Endometrial microvascular endothelial cells (primary cell): ENCODE results near the gene GRIK3. TPM values are rescaled to one million over a fixed set of nuclear protein-coding genes. Genes with fewer than 3 reads are reported as not detected.

Source experiments
- in situ Hi-C: cut with HindIII; loops from 2 replicates; pipeline ENCODE4 v1.10.0; 2017; ENCODE audit warnings: low sequenced_read_pairs, low pct_unique_long_range_greater_than_20kb; ENCODE audit errors: inconsistent ontology term
- total RNA-seq: library from RNA; depleted of rRNA; stranded (reverse); fragments of >200 nt; gene quantifications from one replicate; pipeline ENCODE4 v1.2.3, GENCODE V29; 2015; ENCODE audit errors: inconsistent ontology term

GRIK3 gene
- total RNA-seq, 1 donor from 2014 or later, result not detected

DNA sequence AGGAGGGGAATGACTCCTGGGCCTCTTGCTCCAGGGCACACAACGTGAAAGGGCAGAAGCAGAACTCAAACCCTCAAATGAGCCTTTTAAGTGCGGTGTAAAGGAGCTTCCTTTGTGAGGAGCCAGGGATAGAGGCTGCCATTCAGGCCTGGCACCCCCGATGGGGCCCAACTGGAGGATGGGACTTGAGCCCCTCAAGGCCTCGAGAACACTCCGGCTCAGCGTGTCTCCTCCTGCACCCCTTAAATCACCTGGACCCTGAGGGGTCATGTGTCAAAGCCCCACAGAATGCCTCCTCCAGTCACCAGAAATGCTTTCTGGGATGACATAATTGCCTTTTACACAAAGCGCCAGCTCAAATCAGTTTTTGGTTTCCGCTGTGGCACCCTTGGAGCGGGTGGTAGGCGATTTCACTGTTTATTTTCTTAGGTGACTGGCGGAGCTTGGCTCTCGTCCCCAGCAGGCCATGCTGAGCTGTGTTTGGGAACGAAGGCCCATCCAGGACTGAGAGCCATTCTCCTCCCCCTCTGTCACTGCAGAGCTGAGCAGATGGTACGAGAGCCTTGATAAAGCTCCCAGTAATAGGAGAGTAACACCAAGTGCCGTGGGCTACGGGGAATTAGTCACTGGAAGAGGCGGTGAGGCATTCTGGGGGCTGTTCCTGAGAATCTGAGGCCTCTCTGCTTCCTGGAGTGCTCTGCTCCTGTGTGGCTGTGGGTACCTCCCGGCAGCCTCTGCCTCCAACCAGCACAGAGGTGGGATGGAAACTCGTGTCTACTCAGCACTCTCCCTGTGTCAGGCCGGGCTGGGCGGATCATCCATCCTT, 163.0 kb downstream of the GRIK3 start:
- in situ Hi-C loops, result no loop called here

DNA sequence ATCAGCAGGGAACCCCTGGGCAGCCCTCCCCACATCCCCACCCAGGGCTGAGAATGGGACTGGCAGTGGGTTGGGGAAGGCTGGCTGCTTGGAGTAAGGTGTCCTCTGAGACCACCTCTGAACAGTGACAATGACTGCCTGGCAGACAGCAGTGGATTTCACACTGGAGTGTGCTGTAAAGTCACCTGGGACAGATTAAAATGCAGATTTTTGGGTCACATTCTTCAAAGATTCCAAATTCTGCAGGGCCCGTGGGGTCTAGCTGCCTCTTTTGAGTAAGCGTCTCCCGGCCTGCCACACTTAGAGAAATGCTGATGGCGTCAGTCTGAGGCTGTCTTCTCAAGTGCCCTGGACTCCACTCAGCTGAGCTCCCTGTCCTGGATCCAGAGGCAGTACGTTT, 164.5 kb downstream of the GRIK3 start:
- in situ Hi-C loops, result no loop called here

DNA sequence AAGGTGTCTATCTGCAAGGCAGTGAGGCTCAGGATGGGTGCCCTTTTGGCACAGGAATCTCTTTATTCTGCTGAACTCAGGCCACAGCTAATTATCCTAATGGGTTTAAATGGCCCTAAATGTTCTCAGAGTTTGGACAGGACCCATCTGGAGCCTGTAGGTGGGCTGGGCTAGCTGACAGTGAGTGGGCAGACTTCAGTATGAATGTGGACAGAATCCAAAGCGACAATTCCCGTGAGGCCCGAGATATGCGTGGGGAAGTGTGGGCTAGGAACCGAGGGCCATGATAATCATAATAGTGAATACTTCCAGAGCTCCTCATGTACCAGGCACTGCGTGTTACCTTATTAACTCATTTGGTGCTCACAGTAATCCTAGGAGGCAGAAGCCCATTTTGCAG, 165.3 kb downstream of the GRIK3 start:
- in situ Hi-C loops, result no loop called here

DNA sequence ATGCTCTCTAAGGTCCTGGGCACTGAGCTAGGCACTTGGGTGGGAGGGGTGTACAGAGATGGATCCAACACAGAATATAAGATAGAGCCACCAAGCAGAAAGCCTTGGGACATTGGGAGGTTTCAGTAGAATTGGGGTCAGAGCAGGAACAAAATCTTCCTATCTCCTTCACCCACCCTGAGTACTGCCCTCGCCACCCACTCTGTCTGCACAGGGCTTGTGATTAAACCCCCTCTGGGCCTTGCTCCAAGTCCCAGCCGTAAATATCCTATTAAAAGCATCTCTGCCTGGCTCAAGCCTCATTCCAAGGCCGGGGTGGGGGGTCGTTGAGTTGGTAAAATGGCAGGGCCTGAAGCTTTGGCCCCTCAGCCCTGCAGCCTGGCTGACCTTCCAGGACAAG, 166.7 kb downstream of the GRIK3 start:
- in situ Hi-C loops, result no loop called here

DNA sequence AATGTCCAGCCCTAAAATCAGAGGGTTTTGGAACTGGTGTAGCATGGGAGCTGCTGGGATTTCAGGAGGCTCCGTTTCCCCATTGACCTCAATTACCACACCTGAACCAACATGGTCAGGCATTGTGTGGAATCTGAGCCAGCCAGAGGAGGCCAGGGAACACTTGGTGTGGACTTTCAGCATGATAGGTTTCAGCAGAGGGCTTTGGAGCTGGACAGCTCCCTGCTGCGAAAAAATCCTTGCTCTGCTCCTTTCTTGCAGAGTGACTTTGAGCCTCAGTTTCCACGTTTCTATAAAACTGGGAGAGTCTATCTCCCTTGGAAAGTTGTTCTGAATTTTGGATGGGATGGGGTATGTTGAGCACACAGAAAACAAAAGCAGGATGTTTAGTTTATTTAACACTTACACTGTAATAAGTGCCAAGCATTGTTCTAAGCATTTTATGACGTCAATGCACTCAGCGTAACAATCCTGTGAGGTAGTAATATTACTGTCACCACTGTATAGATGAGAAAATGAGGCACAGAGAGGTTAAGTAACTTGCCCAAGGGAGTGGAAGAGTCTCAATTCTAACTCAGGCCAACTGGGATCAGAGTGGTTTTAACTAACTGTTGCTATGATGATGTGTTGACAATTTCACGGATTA, 168.0 kb downstream of the GRIK3 start:
- in situ Hi-C loops, result no loop called here

DNA sequence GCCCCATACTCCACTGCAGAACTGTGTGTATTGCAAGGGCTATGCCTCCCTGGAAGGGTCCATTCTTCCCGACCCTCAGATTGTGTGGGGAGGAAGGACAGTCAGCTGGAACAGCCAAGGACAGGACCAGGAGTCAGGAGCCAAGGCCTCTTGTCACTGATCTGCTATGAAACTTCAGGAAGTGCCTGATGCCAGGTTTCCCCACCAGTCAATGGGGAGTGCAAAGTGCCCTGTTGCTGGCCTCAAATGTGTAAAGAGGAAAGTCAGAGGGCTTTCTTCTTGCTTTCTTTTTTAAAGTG, 168.8 kb downstream of the GRIK3 start:
- in situ Hi-C loops, result no loop called here

DNA sequence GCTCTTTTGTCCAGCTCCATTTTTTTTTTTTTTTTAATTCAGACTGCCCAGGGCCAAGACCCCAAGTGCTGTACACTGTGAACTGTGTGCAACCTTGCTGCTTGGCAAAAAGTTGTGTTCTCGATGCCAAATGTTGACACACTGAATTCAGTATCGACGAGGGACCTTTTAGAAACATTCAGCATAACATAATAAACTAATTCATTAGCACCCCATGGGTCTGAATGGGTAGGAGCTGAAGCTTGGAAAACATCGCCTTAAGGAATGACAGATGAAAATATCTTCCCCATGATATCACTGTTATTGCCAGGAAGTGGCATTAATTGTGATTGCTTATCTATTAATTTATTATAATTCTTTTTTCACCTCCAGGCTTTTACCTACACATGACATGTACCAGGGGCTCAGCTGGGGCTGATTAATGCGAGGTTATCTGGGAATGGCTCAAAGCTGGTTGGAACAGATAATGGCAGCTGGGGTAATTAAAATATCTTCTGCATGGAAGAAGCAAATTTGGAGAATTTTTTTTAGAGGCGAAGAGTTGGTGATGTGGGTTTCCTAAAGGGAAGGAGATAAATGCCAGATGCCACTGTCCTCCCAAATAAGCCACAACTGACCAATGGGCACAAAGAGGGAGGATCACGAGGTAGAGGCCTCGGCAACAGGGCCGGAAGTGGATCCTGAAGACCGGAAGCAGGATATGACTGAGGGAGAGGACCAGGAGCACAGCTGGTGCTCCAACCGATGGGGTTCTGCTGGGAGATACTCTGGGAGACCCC, 169.3 kb downstream of the GRIK3 start:
- in situ Hi-C loops, result no loop called here

DNA sequence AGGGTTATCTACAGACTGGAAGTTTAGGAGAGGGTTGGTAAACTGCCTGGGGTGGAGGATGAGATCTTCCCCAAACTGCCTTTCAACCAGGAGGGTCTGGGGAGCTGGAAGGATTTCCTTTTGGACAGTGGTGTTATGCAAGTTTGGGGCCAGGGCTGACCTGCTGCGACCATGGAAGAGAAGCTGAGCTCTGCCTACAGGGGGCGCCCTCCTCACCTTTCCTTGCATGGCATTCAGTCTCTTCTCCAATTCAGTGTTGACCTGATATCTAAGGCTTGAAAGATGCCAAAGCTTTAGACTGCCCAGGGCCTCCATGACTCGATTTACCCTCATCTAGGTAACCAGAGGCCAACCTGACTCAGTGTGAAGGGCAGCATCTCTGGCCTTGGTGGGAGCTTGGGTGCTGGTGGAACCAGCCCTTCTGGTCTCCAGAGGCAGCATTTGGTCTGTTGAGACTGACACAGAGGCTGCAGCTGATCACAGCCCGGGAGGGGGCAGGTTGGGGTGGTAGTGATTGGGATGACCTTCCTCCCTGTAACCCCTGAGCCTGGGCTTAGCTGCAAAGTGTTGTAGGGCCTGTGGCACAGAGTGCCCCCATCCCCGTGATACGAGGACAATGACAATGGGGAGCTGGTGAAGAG, 170.0 kb downstream of the GRIK3 start:
- in situ Hi-C loops, result no loop called here

DNA sequence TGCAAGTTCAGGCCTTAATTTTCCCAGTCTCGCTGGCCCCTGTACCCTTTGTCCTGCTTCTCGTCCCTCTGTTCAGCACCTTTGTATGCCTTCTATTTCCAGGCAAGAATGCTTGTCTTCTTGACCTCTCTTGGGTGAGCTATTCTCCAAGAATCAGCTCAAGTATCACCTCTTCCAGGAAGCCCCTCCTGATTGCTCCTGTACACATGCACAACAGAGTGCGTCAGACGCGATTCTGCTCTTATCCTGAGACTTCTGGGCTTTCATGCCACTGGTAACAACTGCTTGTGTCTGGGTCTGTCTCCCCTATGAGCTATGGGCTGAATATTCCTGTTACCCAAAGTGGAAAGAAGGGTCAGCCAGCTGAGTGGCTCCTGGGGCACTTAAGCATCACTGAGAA, 170.8 kb downstream of the GRIK3 start:
- in situ Hi-C loops, result no loop called here

DNA sequence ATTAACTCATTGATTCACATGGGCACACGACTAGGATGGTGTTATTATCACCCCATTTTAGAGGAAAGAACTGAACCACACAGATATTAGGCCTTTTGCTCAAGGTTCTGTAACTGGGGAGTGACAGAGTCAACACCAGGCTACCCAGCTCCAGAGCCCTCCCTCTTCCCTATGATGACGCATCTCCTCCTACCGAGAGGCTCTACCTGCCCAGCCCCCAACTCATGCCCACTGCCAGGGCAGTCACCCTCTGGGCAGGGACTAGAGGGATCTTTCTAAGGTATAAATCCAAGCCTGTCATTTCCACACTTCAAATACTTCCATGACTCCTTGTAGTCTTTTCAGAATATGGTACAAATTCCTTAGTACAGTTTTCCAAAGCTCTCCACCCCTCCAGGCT, 171.3 kb downstream of the GRIK3 start:
- in situ Hi-C loops, result no loop called here

DNA sequence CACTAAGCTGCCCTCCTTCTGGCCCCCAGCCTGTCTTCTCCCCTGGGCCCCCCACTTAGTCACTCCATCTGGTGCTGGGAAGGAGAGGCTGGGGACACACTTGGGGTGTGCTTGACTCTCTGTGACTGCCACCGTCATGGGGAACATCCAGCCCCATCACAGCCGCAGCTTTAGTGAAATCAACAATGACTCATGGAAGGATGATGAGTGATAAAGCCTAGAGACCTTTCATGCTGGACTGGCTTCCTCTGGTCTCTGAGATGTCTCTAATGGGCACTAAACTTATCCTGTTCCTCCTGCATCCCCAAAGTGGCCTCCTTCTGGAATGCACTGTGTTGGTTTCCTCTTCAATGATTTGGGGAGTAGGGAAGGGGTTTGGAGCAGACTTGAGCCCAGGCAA, 172.9 kb downstream of the GRIK3 start:
- in situ Hi-C loops, result no loop called here

DNA sequence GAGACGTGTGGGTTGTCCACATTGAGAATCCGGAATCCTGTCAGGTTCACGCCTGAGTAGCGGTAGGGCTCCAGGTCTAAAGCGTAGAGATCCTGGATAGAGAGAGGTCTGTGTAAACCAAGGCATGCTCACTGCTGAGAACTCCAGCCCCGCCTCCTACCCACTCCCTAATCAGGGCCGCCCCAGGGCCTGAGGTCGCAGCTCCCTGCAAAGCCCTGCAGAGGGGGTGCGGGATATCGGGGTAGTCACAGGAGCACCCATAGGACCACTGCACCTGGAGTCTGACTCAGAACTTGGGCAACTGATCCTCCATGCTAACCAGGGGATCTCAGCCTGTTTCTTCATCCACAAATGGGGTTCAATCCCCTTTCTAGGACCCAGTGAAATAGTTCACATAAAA, 174.4 kb downstream of the GRIK3 start:
- in situ Hi-C loops, result no loop called here

DNA sequence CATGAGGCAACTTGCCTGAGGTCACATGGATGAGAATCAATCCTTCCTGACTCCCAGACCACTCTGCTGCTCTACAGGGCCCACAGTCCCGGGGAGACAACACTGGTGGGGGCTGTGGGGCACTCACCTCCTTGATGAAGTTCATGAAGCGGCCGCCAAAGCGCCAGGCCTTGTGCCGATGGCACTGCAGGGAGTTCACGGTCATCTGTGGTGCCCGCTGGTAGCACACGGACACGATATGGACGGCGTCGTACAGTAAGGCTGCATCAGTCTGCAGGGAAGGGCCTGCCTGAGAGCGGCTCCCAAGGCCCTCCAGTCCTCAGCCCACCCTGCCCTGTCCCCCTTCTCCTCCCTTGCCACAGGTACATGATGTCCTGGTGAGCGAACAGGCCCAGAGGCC, 175.3 kb downstream of the GRIK3 start:
- in situ Hi-C loops, result no loop called here

DNA sequence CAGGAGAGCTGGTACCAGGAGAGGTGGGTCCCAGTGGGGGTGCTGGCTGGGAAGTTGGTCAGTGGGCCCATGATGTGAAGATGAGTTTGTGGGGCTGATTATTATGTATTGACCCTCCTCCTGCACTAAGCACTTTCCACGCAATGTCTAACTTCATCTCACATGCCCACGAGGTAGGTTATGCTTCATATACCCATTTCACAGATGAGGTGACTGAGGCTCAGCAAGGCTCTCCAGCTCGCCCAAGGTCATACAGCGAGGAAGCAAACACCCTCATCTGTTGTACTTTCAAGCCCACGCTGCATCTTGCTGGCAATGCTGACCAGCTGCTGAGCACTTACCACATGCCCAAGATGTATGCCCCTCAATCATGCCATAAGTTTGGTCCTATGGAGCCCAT, 175.8 kb downstream of the GRIK3 start:
- in situ Hi-C loops, result no loop called here

DNA sequence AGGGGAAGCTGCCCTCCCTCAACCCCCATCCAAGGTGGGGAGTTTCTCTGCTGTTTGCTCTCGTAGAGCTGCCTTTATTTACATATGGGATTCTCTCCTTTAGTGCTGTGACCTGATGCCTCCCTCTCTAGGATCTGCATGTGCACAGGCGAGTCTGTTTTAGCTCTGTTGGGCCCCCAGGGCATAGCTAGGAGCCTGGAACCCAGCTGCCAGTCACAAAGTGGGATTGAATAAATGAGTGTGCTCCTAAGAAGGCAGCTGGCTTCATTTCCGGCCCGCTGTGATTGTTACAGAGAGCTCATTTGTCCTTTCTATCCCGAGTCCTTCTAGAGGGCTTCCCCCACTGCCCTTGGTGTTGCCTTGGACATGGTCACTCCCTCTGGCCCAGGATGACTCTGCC, 176.6 kb downstream of the GRIK3 start:
- in situ Hi-C loops, result no loop called here

DNA sequence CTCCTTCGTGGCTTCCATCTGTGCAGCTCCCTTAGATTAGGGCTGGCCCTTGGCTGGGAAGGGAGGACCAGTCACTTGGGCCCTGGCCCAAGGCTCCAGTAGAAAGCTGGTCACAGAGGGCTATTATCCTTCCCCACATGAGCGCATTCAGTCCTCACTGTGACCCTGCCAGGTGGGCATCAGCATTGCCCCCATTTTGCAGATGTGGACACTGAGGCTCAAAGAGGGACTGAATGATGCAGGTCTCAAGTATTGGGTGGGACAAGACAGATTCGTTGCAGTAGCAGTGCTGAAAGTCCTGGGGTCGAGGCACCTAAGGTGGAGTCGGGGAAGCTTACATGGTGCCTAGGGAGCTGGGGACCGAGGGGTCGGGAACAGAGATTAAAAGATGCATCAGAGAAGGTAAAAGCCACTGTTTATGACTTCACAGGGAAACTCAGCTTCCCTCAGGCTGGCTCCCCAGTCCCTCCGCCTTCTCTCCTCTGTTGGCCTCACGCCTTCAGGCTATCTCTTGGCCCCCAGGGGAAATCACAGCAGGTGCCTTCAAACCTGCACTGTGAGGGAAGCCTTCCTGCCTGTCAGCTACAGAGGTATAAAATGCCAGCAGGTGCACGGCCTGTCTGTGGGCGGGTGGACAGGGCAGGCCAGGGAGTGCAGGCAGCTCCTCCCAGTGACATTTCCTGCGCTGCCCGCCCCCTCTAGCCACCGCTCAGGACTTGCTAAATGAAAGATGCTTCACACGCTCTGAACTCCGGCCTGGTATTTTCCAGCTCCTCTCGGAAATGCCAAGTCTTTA, 178.4 kb downstream of the GRIK3 start:
- in situ Hi-C loops, result no loop called here

DNA sequence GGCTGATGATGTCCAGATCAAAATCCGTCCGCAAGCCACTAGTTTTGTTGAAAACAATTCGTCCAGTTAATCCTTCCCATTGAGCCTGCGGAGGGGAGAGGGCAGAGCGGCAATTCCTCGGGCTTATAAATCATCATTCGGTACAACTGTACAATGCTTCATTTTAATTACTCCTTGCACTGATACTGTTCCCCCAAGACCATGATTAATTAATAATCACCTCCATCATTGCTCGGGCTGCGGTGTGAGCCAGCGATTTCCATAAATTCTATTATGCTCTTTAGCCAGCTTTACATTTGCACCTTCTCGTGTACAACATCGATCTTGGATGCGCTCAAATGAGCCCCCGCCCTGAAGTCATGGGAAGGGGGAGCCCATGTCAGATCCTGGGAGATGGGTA, 180.7 kb downstream of the GRIK3 start:
- in situ Hi-C loops, result no loop called here

DNA sequence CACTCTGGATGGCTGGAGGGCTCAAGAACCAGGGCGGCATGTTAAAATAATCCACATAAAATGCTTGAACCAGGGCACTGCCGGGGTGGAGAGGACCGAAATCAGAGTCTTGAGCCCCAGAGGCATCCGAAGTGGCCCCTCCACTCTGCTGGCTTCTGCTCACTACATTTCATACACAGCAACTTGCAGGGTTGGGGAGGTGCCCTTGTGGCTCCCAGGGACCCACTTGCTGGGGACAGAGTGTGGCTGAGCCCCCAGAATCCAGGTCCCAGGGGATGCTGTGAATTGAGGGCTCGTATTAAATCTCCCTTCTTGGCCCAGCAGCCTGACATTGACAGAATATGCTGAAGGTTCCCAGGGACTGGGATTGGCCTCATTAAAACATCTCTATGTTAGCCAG, 181.7 kb downstream of the GRIK3 start:
- in situ Hi-C loops, result no loop called here

DNA sequence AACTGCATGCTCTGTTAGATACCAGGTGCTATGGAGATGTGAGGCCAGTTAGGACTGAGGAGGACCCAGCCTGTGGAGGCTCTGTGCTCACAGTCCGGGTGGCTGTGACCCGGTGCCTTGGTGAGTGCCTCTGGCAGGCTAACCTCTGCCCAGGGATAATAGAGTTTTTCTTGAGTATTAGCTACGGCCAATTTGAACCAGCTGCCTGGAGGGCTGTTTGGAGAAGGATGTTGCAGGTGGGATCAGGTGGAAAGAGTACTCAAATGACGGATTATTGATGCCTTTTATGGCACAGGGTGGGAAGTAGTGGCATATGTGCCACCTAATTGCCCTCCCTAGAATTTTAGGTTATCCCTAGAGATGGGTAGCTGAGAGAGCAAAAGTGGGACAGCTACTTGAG, 182.7 kb downstream of the GRIK3 start:
- in situ Hi-C loops, result no loop called here
